Pancreas (tissue), 10 donors: Measurements from ENCODE around the gene DMD. TPM values are rescaled to one million over a fixed set of nuclear protein-coding genes. Genes with fewer than 3 reads are reported as not detected.
A peak's percentile ranks its signal among the peaks of the same experiment; 100 is the strongest.

ENCODE experiments used
- ATAC-seq, 4 donors: fragments of 200-7000 bp; cut with Tn5 transposase; one replicate each; pipeline versions ENCODE4 v1.8.0 to v1.9.1; 2020; ENCODE audit warnings: mild to moderate bottlenecking in 4 of 4, moderate library complexity in 4 of 4
- DNase-seq, 6 donors: peaks; one replicate each; pipeline ENCODE4 v3.0.0-alpha.2; 2020
- FAIRE-seq: peaks from 2 replicates; lab custom pipeline; 2012; peaks lifted over from hg19 to GRCh38; lab: Jason Lieb, UNC
- H3K27ac ChIP-seq, 4 donors: fragments of 200-600 bp; sonication (generic); 1 replicate in 3 of 4; 2 replicates in 1 of 4; pipeline versions ENCODE4 v1.5.0 to v1.8.0; 2020
- H3K27me3 ChIP-seq, 4 donors: fragments of 200-600 bp; one replicate each; pipeline ENCODE4 v1.8.0; 2021
- H3K36me3 ChIP-seq, 3 donors: fragments of 200-600 bp; sonication (generic) in 1 of 3; one replicate each; pipeline versions ENCODE4 v1.5.0 to v1.8.0; 2020 to 2021
- H3K4me1 ChIP-seq, 3 donors: fragments of 200-600 bp; one replicate each; pipeline ENCODE4 v1.8.0; 2021
- H3K4me3 ChIP-seq, 4 donors: fragments of 200-600 bp; sonication (generic) in 2 of 4; one replicate each; pipeline versions ENCODE4 v1.5.0 to v1.8.0; 2020 to 2021
- H3K9me3 ChIP-seq, 4 donors: fragments of 200-600 bp; one replicate each; pipeline ENCODE4 v1.8.0; 2021
- WGBS, 2 donors: extraction: QIAGEN DNeasy Blood & Tissue Kit; methylation state at CpG; one replicate each; pipeline ENCODE4 v1.1.7; 2013; 5-methylcytosine and 5-hydroxymethylcytosine counted together
- intact Hi-C, 3 donors: fragments of 100-400 bp; cut with DNase I; formaldehyde crosslinking; loops; one replicate each; pipeline versions ENCODE4 v1.11.1 to v1.14.2; 2022
- polyA plus RNA-seq, 2 donors: library from polyadenylated mRNA; stranded (reverse); fragments of 200-250 nt; gene quantifications; one replicate each; pipeline ENCODE4 v1.2.3, GENCODE V29; 2013
- total RNA-seq, 6 donors: library from RNA; stranded (reverse); fragmentation: NEBNext Ultra II Directional in 4 of 6; extraction: Animal tissue kit (Norgen Biotek cat#: 25700) in 4 of 6; gene quantifications; one replicate each; pipeline versions ENCODE4 v1.2.1 to v1.2.4, GENCODE V29; 2021 to 2023
- TF ChIP-seq, protein P1 (sequence below), 4 donors: fragments of 200-600 bp; sonication (generic) in 3 of 4; IDR thresholded peaks; one replicate each; pipeline versions ENCODE4 v1.5.0 to v1.8.0; 2021; ENCODE audit warnings: antibody characterized with exemption in 4 of 4
- donor health status: healthy with polysubstance abuse.
- donor health status: DM: no; HTN: no; CAD: no; lungs with moderate emphysema.
- donor health status: DM: no; HTN: no; CAD: no.
- donor health status: control.
- donor health status: control.
- donor health status: Bipolar disorder and iron deficiency.
- donor health status: DM: yes; HTN: yes; CAD: no.
- donor health status: DM: no; HTN: no; CAD: no.
- donor health status: DM: no; HTN: no; CAD: no.
- donor health status: DM: yes; HTN: yes; CAD: no.

The DMD gene
- total and polyA plus RNA-seq, 8 donors: 9.1 to 46.5 (median 32.1) TPM

GRCh38 chrX:32010948-32011347, 1200.4 kb downstream of the DMD start:
- ATAC-seq (no peak), DNase-seq (no peak), FAIRE-seq (no peak)
- H3K4me1 ChIP-seq: no peaks in the 10 kb centered on the region
- WGBS, 2 donors: 70 to 71% methylated on average over 5 of the region's 5 CpGs
- no peaks in the 10 kb centered on the region for H3K9me3 ChIP-seq
- no peak overlapping the region for H3K4me3 ChIP-seq
- H3K27ac ChIP-seq: no peak overlapping the region
- intact Hi-C loops: no loop called here
- H3K36me3 ChIP-seq: no peaks in the 10 kb centered on the region
- peaks cover 0 to 7% (median 0%) of the 10 kb centered on the region in 4 donors for H3K27me3 ChIP-seq
- TF ChIP-seq, protein P1, sequence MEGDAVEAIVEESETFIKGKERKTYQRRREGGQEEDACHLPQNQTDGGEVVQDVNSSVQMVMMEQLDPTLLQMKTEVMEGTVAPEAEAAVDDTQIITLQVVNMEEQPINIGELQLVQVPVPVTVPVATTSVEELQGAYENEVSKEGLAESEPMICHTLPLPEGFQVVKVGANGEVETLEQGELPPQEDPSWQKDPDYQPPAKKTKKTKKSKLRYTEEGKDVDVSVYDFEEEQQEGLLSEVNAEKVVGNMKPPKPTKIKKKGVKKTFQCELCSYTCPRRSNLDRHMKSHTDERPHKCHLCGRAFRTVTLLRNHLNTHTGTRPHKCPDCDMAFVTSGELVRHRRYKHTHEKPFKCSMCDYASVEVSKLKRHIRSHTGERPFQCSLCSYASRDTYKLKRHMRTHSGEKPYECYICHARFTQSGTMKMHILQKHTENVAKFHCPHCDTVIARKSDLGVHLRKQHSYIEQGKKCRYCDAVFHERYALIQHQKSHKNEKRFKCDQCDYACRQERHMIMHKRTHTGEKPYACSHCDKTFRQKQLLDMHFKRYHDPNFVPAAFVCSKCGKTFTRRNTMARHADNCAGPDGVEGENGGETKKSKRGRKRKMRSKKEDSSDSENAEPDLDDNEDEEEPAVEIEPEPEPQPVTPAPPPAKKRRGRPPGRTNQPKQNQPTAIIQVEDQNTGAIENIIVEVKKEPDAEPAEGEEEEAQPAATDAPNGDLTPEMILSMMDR (IDR thresholded peaks at IDR 0.05): no peak

- intact Hi-C loops: no loop called here
- no peaks in the 10 kb centered on the region for H3K9me3 ChIP-seq
- peaks cover 0 to 10% (median 0%) of the 10 kb centered on the region in 4 donors for H3K27me3 ChIP-seq
- no peaks in the 10 kb centered on the region for H3K4me1 ChIP-seq
- no peak overlapping the region for H3K27ac ChIP-seq
- no peaks in the 10 kb centered on the region for H3K36me3 ChIP-seq
- WGBS, 2 donors: 25 to 34% methylated on average over 4 of the region's 4 CpGs
- FAIRE-seq: no peak
- no peak overlapping the region for H3K4me3 ChIP-seq
- ATAC-seq: no peak
- TF ChIP-seq, protein P1 (IDR thresholded peaks at IDR 0.05): no peak
- no peak for DNase-seq
Observed at GRCh38 chrX:32010212-32010611, 1201.1 kb downstream of the DMD start.

GRCh38 chrX:31993637-31994036, 1217.7 kb downstream of the DMD start:
- ATAC-seq: peak in 3 of 4 donors; percentile 66 to 87 (median 69)
- no peaks in the 10 kb centered on the region for H3K4me1 ChIP-seq
- FAIRE-seq: no peak
- intact Hi-C loops: no loop called here
- TF ChIP-seq, protein P1 (IDR thresholded peaks at IDR 0.05): no peak
- no peak overlapping the region for H3K27ac ChIP-seq
- no peak for DNase-seq
- H3K9me3 ChIP-seq: peaks cover 0 to 4% (median 0%) of the 10 kb centered on the region in 4 donors
- peaks cover 0 to 27% (median 0%) of the 10 kb centered on the region in 4 donors for H3K27me3 ChIP-seq
- no peaks in the 10 kb centered on the region for H3K36me3 ChIP-seq
- 6 to 8% methylated on average over 4 of the region's 4 CpGs for WGBS, 2 donors
- no peak overlapping the region for H3K4me3 ChIP-seq

DNA sequence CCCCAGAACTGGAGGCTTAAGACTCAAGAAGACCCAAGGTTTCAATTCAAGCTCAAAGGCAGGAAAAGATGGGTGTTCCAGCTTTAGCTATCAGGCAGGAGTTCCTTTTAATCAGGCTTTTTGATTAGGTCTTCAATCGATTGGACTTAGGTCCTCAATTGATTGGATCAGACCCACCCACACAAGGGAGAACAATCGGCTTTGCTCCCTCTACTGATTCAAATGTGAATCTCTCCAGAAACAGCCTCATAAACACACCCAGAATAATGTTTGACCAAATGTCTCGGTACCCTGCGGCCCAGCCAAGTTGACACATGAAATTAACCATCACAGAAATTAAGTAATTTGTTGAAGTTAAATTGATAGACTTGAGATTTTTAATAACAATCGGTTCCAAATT, 1222.4 kb downstream of the DMD start:
- Histone ChIP-seq H3K27ac (no peak overlapping the region), H3K4me3 (no peak overlapping the region), H3K9me3 (peaks cover 0 to 4% (median 0%) of the 10 kb centered on the region in 4 donors), H3K4me1 (no peaks in the 10 kb centered on the region), H3K36me3 (no peaks in the 10 kb centered on the region), H3K27me3 (peaks cover 0 to 34% (median 0%) of the 10 kb centered on the region in 4 donors)
- intact Hi-C loops: no loop called here
- FAIRE-seq (no peak), ATAC-seq (no peak), DNase-seq (no peak)
- TF ChIP-seq, protein P1 (IDR thresholded peaks at IDR 0.05): no peak
- WGBS, 2 donors: 73 to 74% methylated on average over 5 of the region's 5 CpGs

DNA sequence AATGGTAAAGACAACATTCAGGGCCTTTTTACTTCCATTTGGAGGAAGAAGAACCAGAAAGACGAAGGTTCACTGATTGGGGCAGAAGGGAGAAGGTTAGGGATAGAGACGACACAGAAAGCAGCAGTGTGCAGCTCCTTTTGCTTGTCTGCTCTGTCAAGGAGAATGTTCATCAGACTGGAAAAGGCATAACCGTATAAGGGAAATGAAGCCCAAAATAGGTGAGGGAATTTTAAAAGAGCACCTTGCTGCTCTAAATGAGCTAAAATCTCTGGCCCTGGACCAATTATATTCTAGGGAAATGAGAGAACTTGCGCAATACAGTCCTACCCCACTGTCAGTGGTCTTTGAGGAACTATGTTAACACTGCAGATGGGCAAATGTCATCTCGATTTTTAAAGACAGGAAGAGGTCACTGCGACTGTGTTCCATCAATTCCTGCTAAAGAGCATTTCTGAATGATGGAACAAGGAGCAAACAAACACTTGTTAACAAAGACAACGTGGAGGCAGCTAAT, 1229.7 kb downstream of the DMD start:
- DNase-seq (no peak), FAIRE-seq (no peak), ATAC-seq (no peak)
- H3K36me3 ChIP-seq: no peaks in the 10 kb centered on the region
- H3K27me3 ChIP-seq: peaks cover 0 to 12% (median 0%) of the 10 kb centered on the region in 4 donors
- H3K4me1 ChIP-seq: no peaks in the 10 kb centered on the region
- TF ChIP-seq, protein P1 (IDR thresholded peaks at IDR 0.05): no peak
- WGBS, 2 donors: 51 to 58% methylated on average over 7 of the region's 7 CpGs
- H3K4me3 ChIP-seq: no peak overlapping the region
- intact Hi-C loops: no loop called here
- H3K27ac ChIP-seq: no peak overlapping the region
- no peaks in the 10 kb centered on the region for H3K9me3 ChIP-seq
